ENCODE results near the gene FRY. TPM values are rescaled to one million over a fixed set of nuclear protein-coding genes. Genes with fewer than 3 reads are reported as not detected.

FRY gene
- total RNA-seq, 1 donor from 2014 or later = 4.5 TPM

GRCh38 chr13:32213626-32214025, 182.1 kb downstream of the FRY start:
- H3K27me3 Mint-ChIP-seq (ENCODE audit: unreplicated experiment) = no peaks in the 10 kb centered on the region
- no peaks in the 10 kb centered on the region for H3K9me3 Mint-ChIP-seq (ENCODE audit: unreplicated experiment)
- no peak for TF ChIP-seq CTCF (IDR thresholded peaks at IDR 0.05; ENCODE audit: unreplicated experiment)
- no peaks in the 10 kb centered on the region for H3K36me3 Mint-ChIP-seq (ENCODE audit: low read depth, unreplicated experiment)
- H3K27ac Mint-ChIP-seq (ENCODE audit: unreplicated experiment) = no peak overlapping the region
- no peaks in the 10 kb centered on the region for H3K4me1 Mint-ChIP-seq (ENCODE audit: unreplicated experiment)
- no peak overlapping the region for H3K4me3 Mint-ChIP-seq (ENCODE audit: unreplicated experiment)
- DNase-seq (ENCODE audit: low spot score) = no peak

GRCh38 chr13:32214071-32214470, 182.5 kb downstream of the FRY start:
- no peak overlapping the region for H3K4me3 Mint-ChIP-seq (ENCODE audit: unreplicated experiment)

GRCh38 chr13:32216281-32216680, 184.7 kb downstream of the FRY start:
- Mint-ChIP-seq H3K4me3 (ENCODE audit: unreplicated experiment) (no peak overlapping the region), H3K9me3 (ENCODE audit: unreplicated experiment) (no peaks in the 10 kb centered on the region), H3K36me3 (ENCODE audit: low read depth, unreplicated experiment) (no peaks in the 10 kb centered on the region), H3K4me1 (ENCODE audit: unreplicated experiment) (no peaks in the 10 kb centered on the region), H3K27ac (ENCODE audit: unreplicated experiment) (no peak overlapping the region), H3K27me3 (ENCODE audit: unreplicated experiment) (no peaks in the 10 kb centered on the region)
- DNase-seq (ENCODE audit: low spot score) = no peak
- TF ChIP-seq CTCF (IDR thresholded peaks at IDR 0.05; ENCODE audit: unreplicated experiment) = no peak

More at GRCh38 chr13:32214071-32214470, 182.5 kb downstream of the FRY start:
- Mint-ChIP-seq H3K9me3 (ENCODE audit: unreplicated experiment) (no peaks in the 10 kb centered on the region), H3K36me3 (ENCODE audit: low read depth, unreplicated experiment) (no peaks in the 10 kb centered on the region), H3K4me1 (ENCODE audit: unreplicated experiment) (no peaks in the 10 kb centered on the region), H3K27ac (ENCODE audit: unreplicated experiment) (no peak overlapping the region), H3K27me3 (ENCODE audit: unreplicated experiment) (no peaks in the 10 kb centered on the region)
- DNase-seq (ENCODE audit: low spot score) = no peak
- no peak for TF ChIP-seq CTCF (IDR thresholded peaks at IDR 0.05; ENCODE audit: unreplicated experiment)

GRCh38 chr13:32222046-32222676, 190.6 kb downstream of the FRY start:
- no peak for TF ChIP-seq CTCF (IDR thresholded peaks at IDR 0.05; ENCODE audit: unreplicated experiment)
- H3K4me3 Mint-ChIP-seq (ENCODE audit: unreplicated experiment) = no peak overlapping the region
- peaks cover 3% of the 10 kb centered on the region for H3K27me3 Mint-ChIP-seq (ENCODE audit: unreplicated experiment)
- no peaks in the 10 kb centered on the region for H3K4me1 Mint-ChIP-seq (ENCODE audit: unreplicated experiment)
- H3K9me3 Mint-ChIP-seq (ENCODE audit: unreplicated experiment) = no peaks in the 10 kb centered on the region
- H3K36me3 Mint-ChIP-seq (ENCODE audit: low read depth, unreplicated experiment) = no peaks in the 10 kb centered on the region
- no peak overlapping the region for H3K27ac Mint-ChIP-seq (ENCODE audit: unreplicated experiment)
- no peak for DNase-seq (ENCODE audit: low spot score)

GRCh38 chr13:32224916-32225315, 193.3 kb downstream of the FRY start:
- Mint-ChIP-seq H3K9me3 (ENCODE audit: unreplicated experiment) (no peaks in the 10 kb centered on the region), H3K27me3 (ENCODE audit: unreplicated experiment) (peaks cover 6% of the 10 kb centered on the region), H3K27ac (ENCODE audit: unreplicated experiment) (no peak overlapping the region), H3K4me3 (ENCODE audit: unreplicated experiment) (no peak overlapping the region), H3K36me3 (ENCODE audit: low read depth, unreplicated experiment) (no peaks in the 10 kb centered on the region), H3K4me1 (ENCODE audit: unreplicated experiment) (no peaks in the 10 kb centered on the region)
- DNase-seq (ENCODE audit: low spot score) = no peak
- TF ChIP-seq CTCF (IDR thresholded peaks at IDR 0.05; ENCODE audit: unreplicated experiment) = no peak
